ENCODE results near the gene GPR160.
A peak's percentile ranks its signal among the peaks of the same experiment; 100 is the strongest.

The GPR160 gene

GRCh38 chr3:170081079-170081741 is 43.4 kb downstream of the GPR160 start:
- no peak for ATAC-seq (replicated peaks; ENCODE audit: extremely low read depth, poor library complexity, severe bottlenecking)
- H3K4me3 Mint-ChIP-seq, result no peak overlapping the region
- no peak for DNase-seq (ENCODE audit: low spot score in 2 of 2)

DNA sequence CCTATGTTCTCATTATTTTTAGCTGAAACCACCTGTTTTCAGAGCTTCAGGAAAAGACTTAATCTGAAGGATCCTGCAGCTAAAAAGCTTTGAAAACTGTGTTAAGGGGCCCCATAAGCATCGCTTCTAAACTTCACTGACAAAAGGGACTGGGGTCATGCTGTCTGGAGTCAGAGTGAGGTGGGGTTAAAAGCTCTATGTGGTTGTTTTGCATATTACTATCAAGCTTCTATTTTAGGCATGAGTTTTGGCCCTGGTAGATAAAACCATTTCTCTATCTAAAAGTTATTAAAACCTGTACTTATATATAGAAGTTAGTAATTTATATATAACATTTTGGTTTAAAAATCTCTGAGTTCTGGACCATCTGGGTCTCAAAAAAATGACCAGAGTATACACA is 45.5 kb downstream of the GPR160 start:
- no peak overlapping the region for H3K4me3 Mint-ChIP-seq
- no peaks in the 10 kb centered on the region for H3K27me3 Mint-ChIP-seq
- H3K9me3 Mint-ChIP-seq, result no peaks in the 10 kb centered on the region
- DNase-seq (ENCODE audit: low spot score in 2 of 2) (no peak), ATAC-seq (replicated peaks; ENCODE audit: extremely low read depth, poor library complexity, severe bottlenecking) (no peak)
- no peaks in the 10 kb centered on the region for H3K4me1 Mint-ChIP-seq
- peaks cover 12% of the 10 kb centered on the region for H3K36me3 Mint-ChIP-seq (ENCODE audit: insufficient read depth)
- H3K27ac Mint-ChIP-seq (ENCODE audit: low read depth), result no peak overlapping the region

More at GRCh38 chr3:170081079-170081741, 43.4 kb downstream of the GPR160 start:
- Mint-ChIP-seq H3K27ac (ENCODE audit: low read depth) (no peak overlapping the region), H3K9me3 (no peaks in the 10 kb centered on the region), H3K4me1 (no peaks in the 10 kb centered on the region), H3K36me3 (ENCODE audit: insufficient read depth) (peaks cover 10% of the 10 kb centered on the region), H3K27me3 (no peaks in the 10 kb centered on the region)

GRCh38 chr3:170085396-170085795 is 47.6 kb downstream of the GPR160 start:
- Mint-ChIP-seq H3K4me3 (no peak overlapping the region), H3K27ac (ENCODE audit: low read depth) (no peak overlapping the region), H3K36me3 (ENCODE audit: insufficient read depth) (peaks cover 23% of the 10 kb centered on the region), H3K9me3 (no peaks in the 10 kb centered on the region), H3K4me1 (peaks cover 6% of the 10 kb centered on the region), H3K27me3 (no peaks in the 10 kb centered on the region)
- ATAC-seq (replicated peaks; ENCODE audit: extremely low read depth, poor library complexity, severe bottlenecking), result no peak
- DNase-seq (ENCODE audit: low spot score in 2 of 2), result no peak

DNA sequence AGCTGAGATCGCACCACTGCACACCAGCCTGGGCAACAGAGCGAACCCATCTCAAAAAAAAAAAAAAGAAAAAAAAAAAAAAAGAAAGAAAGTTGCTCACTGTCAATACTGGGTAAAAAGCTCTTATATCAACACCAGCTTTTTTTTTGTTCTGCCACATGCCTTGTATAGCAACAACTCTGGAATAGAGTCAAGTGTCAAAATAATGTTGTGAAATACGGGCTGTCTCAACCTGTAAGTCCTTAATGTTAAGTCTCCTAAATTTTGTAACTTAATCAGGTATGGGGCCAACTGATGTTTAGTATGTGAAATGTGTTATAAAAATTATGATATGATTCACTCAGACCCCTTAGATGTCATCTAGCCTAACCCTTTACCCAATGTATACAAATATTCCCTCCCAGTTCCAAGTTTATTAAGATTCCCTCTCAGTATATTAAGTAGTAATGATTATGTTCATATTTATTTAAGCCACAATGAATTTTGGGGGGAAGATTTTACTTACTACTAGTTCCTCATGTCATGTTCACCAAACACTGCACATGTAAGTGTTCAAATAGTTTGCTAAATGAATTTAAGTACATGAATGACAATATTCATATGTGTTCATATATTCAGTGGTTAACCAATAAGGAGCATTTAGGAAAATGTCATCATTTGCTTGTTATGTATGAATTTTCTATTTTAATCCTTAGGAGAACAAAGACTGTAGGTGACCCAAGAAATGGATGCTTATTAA is 52.2 kb downstream of the GPR160 start:
- H3K4me3 Mint-ChIP-seq, result no peak overlapping the region
- no peak for ATAC-seq (replicated peaks; ENCODE audit: extremely low read depth, poor library complexity, severe bottlenecking)
- H3K36me3 Mint-ChIP-seq (ENCODE audit: insufficient read depth), result peaks cover 33% of the 10 kb centered on the region

GRCh38 chr3:170090601-170090981 is 52.8 kb downstream of the GPR160 start:
- Mint-ChIP-seq H3K4me3 (no peak overlapping the region), H3K36me3 (ENCODE audit: insufficient read depth) (peaks cover 37% of the 10 kb centered on the region), H3K27me3 (no peaks in the 10 kb centered on the region), H3K27ac (ENCODE audit: low read depth) (peak overlapping the region; percentile 41), H3K4me1 (peaks cover 17% of the 10 kb centered on the region), H3K9me3 (no peaks in the 10 kb centered on the region)
- ATAC-seq (replicated peaks; ENCODE audit: extremely low read depth, poor library complexity, severe bottlenecking) (no peak), DNase-seq (ENCODE audit: low spot score in 2 of 2) (no peak)

More for the DNA sequence above, 52.2 kb downstream of the GPR160 start:
- DNase-seq (ENCODE audit: low spot score in 2 of 2), result no peak
- Mint-ChIP-seq H3K9me3 (no peaks in the 10 kb centered on the region), H3K27me3 (no peaks in the 10 kb centered on the region), H3K27ac (ENCODE audit: low read depth) (peak overlapping the region; percentile 41), H3K4me1 (peaks cover 12% of the 10 kb centered on the region)

- Mint-ChIP-seq H3K27ac (ENCODE audit: low read depth) (no peak overlapping the region), H3K36me3 (ENCODE audit: insufficient read depth) (peaks cover 49% of the 10 kb centered on the region), H3K27me3 (no peaks in the 10 kb centered on the region), H3K9me3 (no peaks in the 10 kb centered on the region), H3K4me3 (no peak overlapping the region), H3K4me1 (peaks cover 19% of the 10 kb centered on the region)
- ATAC-seq (replicated peaks; ENCODE audit: extremely low read depth, poor library complexity, severe bottlenecking) (no peak), DNase-seq (ENCODE audit: low spot score in 2 of 2) (no peak)
Observed at GRCh38 chr3:170092907-170093306, 55.1 kb downstream of the GPR160 start.

GRCh38 chr3:170095771-170096170 is 58.0 kb downstream of the GPR160 start:
- ATAC-seq (replicated peaks; ENCODE audit: extremely low read depth, poor library complexity, severe bottlenecking), result no peak
- Mint-ChIP-seq H3K27ac (ENCODE audit: low read depth) (no peak overlapping the region), H3K4me3 (no peak overlapping the region), H3K36me3 (ENCODE audit: insufficient read depth) (peaks cover 54% of the 10 kb centered on the region), H3K27me3 (no peaks in the 10 kb centered on the region), H3K9me3 (no peaks in the 10 kb centered on the region), H3K4me1 (peaks cover 13% of the 10 kb centered on the region)
- no peak for DNase-seq (ENCODE audit: low spot score in 2 of 2)

GRCh38 chr3:170096342-170096741 is 58.5 kb downstream of the GPR160 start:
- ATAC-seq (replicated peaks; ENCODE audit: extremely low read depth, poor library complexity, severe bottlenecking) (no peak), DNase-seq (ENCODE audit: low spot score in 2 of 2) (no peak)
- H3K4me3 Mint-ChIP-seq, result no peak overlapping the region
- no peaks in the 10 kb centered on the region for H3K9me3 Mint-ChIP-seq
- no peak overlapping the region for H3K27ac Mint-ChIP-seq (ENCODE audit: low read depth)
- no peaks in the 10 kb centered on the region for H3K27me3 Mint-ChIP-seq
- peaks cover 55% of the 10 kb centered on the region for H3K36me3 Mint-ChIP-seq (ENCODE audit: insufficient read depth)
- peaks cover 13% of the 10 kb centered on the region for H3K4me1 Mint-ChIP-seq

DNA sequence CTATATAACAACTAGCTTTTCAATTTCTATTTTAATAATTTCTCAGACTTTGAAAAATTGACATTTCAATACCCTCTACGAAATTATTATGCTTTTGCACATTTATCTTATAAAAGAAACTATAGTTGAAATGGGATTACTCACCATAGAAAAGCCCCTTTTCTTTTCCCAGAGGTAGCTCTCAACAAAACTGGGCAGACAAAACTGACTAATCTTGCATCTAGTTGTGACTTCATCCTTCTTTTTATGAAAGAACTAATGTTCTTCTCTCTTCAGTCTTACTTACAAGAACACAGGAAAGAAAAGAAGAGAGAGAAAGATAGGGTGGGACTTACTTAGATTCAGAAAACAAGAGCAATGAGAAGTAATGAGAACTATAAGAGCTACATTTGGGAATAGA is 61.0 kb downstream of the GPR160 start:
- Mint-ChIP-seq H3K27ac (ENCODE audit: low read depth) (peak overlapping the region; percentile 70), H3K4me1 (peaks cover 20% of the 10 kb centered on the region), H3K9me3 (no peaks in the 10 kb centered on the region), H3K4me3 (no peak overlapping the region), H3K27me3 (no peaks in the 10 kb centered on the region), H3K36me3 (ENCODE audit: insufficient read depth) (peaks cover 65% of the 10 kb centered on the region)
- no peak for DNase-seq (ENCODE audit: low spot score in 2 of 2)
- no peak for ATAC-seq (replicated peaks; ENCODE audit: extremely low read depth, poor library complexity, severe bottlenecking)

DNA sequence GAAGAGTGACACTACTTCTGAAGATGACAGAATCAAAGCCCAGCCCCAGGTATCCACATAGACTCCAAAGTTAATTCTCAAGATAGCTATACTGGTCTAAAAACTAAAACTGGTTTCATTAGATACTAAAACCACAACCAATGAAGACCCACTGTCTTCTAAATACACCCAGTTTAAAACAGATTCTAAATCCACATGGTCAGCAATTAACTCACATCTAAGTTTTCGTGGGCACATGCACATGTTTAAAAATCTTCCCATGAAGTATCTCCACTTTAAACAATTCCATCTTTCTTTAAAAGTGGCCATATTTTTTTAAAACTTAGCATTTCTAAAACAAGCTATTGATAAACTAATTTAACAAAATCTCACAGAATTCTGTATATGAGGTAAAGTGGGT is 63.1 kb downstream of the GPR160 start:
- Mint-ChIP-seq H3K4me1 (peaks cover 7% of the 10 kb centered on the region), H3K27me3 (no peaks in the 10 kb centered on the region), H3K4me3 (no peak overlapping the region), H3K9me3 (no peaks in the 10 kb centered on the region), H3K36me3 (ENCODE audit: insufficient read depth) (peaks cover 54% of the 10 kb centered on the region), H3K27ac (ENCODE audit: low read depth) (no peak overlapping the region)
- ATAC-seq (replicated peaks; ENCODE audit: extremely low read depth, poor library complexity, severe bottlenecking) (no peak), DNase-seq (ENCODE audit: low spot score in 2 of 2) (no peak)

DNA sequence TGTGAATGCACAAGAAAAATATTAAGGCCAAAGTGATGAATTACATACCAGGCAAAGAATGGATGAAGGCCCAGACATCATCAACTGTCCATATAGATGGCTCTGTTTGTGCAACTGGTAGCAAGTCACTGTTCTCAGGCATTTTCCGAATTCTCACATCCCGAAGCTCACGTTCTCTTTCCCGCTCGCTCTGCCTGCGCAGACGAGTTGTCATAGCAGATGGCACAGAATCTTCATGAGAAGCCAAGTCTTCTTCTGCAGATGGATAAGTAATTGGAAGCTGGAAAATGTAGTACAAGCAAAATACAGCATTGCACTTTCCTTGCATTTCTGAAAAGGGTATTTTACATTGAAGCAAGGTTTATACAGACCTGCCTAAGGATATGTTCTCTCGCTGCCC is 64.6 kb downstream of the GPR160 start:
- ATAC-seq (replicated peaks; ENCODE audit: extremely low read depth, poor library complexity, severe bottlenecking), result no peak

DNA sequence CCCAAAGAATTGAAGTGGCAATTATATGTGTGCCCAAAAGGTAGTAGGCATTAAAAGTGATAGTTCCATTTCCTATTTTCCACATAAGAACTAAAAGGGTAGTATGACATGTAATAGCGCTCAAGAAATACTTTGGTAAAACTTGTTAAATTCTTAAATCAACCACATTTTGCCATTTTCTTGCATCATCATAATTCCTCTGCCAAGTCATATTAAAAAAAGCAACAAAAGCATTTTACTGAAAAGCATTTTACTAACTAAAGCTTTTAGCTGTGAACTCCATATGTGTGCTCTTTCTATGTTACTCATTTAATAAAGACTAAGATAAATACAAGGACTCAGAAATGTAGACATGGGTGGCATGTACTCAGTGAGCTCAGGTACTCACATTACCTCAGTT is 70.1 kb downstream of the GPR160 start:
- DNase-seq (ENCODE audit: low spot score in 2 of 2) (no peak), ATAC-seq (replicated peaks; ENCODE audit: extremely low read depth, poor library complexity, severe bottlenecking) (no peak)
- H3K4me1 Mint-ChIP-seq, result peaks cover 21% of the 10 kb centered on the region
- peaks cover 31% of the 10 kb centered on the region for H3K36me3 Mint-ChIP-seq (ENCODE audit: insufficient read depth)
- no peaks in the 10 kb centered on the region for H3K9me3 Mint-ChIP-seq
- H3K27me3 Mint-ChIP-seq, result no peaks in the 10 kb centered on the region
- no peak overlapping the region for H3K4me3 Mint-ChIP-seq
- H3K27ac Mint-ChIP-seq (ENCODE audit: low read depth), result no peak overlapping the region

More for the DNA sequence above, 64.6 kb downstream of the GPR160 start:
- H3K9me3 Mint-ChIP-seq, result no peaks in the 10 kb centered on the region
- H3K4me3 Mint-ChIP-seq, result no peak overlapping the region
- H3K27me3 Mint-ChIP-seq, result no peaks in the 10 kb centered on the region
- DNase-seq (ENCODE audit: low spot score in 2 of 2), result no peak
- H3K4me1 Mint-ChIP-seq, result peaks cover 7% of the 10 kb centered on the region
- peak overlapping the region; percentile 35 for H3K27ac Mint-ChIP-seq (ENCODE audit: low read depth)
- peaks cover 48% of the 10 kb centered on the region for H3K36me3 Mint-ChIP-seq (ENCODE audit: insufficient read depth)

GRCh38 chr3:170108955-170109354 is 71.2 kb downstream of the GPR160 start:
- DNase-seq (ENCODE audit: low spot score in 2 of 2) (no peak), ATAC-seq (replicated peaks; ENCODE audit: extremely low read depth, poor library complexity, severe bottlenecking) (no peak)
- no peak overlapping the region for H3K4me3 Mint-ChIP-seq
- H3K9me3 Mint-ChIP-seq, result no peaks in the 10 kb centered on the region
- H3K4me1 Mint-ChIP-seq, result peaks cover 21% of the 10 kb centered on the region
- H3K27ac Mint-ChIP-seq (ENCODE audit: low read depth), result peak overlapping the region; percentile 38
- no peaks in the 10 kb centered on the region for H3K27me3 Mint-ChIP-seq
- peaks cover 36% of the 10 kb centered on the region for H3K36me3 Mint-ChIP-seq (ENCODE audit: insufficient read depth)
